ENCODE results near the gene CCDC149. TPM values are rescaled to one million over a fixed set of nuclear protein-coding genes. Genes with fewer than 3 reads are reported as not detected.

The CCDC149 gene
- total and polyA plus RNA-seq, 2 of the 4 experiments (the other 2 are of a cell fraction) = 6.7 to 7.0 TPM

- Histone ChIP-seq H3K4me3 (ENCODE audit: insufficient read depth, low read depth, low read length) (no peak overlapping the region), H3K9me1 (ENCODE audit: insufficient read depth, low read length) (peaks cover 7% of the 10 kb centered on the region; the same call in 1 of the 2 replicates), H2BK15ac (ENCODE audit: low read depth, low read length) (no peak overlapping the region), H4K20me1 (ENCODE audit: insufficient read depth, low read length) (no peaks in the 10 kb centered on the region), H2BK20ac (ENCODE audit: low read depth, low read length) (no peak overlapping the region), H3K36me3 (ENCODE audit: control insufficient read depth, insufficient read depth, low read length) (no peaks in the 10 kb centered on the region), H3K4me2 (ENCODE audit: low read depth, low read length) (no peak overlapping the region), H3K23ac (ENCODE audit: low read depth, low read length) (no peak overlapping the region), H4K8ac (ENCODE audit: low read depth in 2 of 2, low read length in 2 of 2) (no peak overlapping the region), H2AK9ac (replicated peaks; ENCODE audit: low read depth, low read length, poor library complexity) (no peak overlapping the region), H2AK5ac (ENCODE audit: low read depth, low read length) (no peak overlapping the region), H2BK120ac (ENCODE audit: low read depth, low read length) (no peak overlapping the region), H4K5ac (ENCODE audit: low read depth, low read length) (no peak overlapping the region), H3K18ac (ENCODE audit: low read depth, low read length) (no peak overlapping the region), H3K56ac (ENCODE audit: extremely low read depth, insufficient read depth, low read length) (no peak overlapping the region), H3K27me3 (ENCODE audit: control insufficient read depth, insufficient read depth, low read length) (no peaks in the 10 kb centered on the region), H3K9ac (ENCODE audit: low read depth, low read length) (no peak overlapping the region), H4K91ac (ENCODE audit: insufficient read depth, low read depth, low read length) (no peak overlapping the region), H3K9me3 (ENCODE audit: control insufficient read depth, insufficient read depth, low read length) (no peaks in the 10 kb centered on the region), H3K4ac (ENCODE audit: low read depth, low read length) (no peak overlapping the region), H2BK5ac (ENCODE audit: low read depth, low read length, poor library complexity, severe bottlenecking) (no peak overlapping the region), H2AFZ (replicated peaks; ENCODE audit: low read length, poor library complexity) (no peak overlapping the region), H3K4me1 (ENCODE audit: control insufficient read depth, insufficient read depth, low read length) (peaks cover 2% of the 10 kb centered on the region; the same call in 1 of the 2 replicates), H3K79me1 (ENCODE audit: low read depth in 1 of 2, low read length in 2 of 2) (peaks cover 0 to 5% of the 10 kb centered on the region in 2 experiments; a peak in 2 of 4 replicates), H3K14ac (replicated peaks; ENCODE audit: low read depth, low read length) (no peak overlapping the region), H3K27ac (ENCODE audit: insufficient read depth, low read length) (no peak overlapping the region)
- WGBS, 2 experiments (ENCODE audit: extremely low coverage in 2 of 2, insufficient read length in 1 of 2) = no CpG with 5 or more reads among the region's 1 CpG
- ATAC-seq (ENCODE audit: low read depth) (no peak), DNase-seq (no peak)
- intact Hi-C loops (cut with micrococcal nuclease) (no loop called here), dilution Hi-C loops (cut with HindIII; ENCODE audit: low sequenced_read_pairs, unreplicated experiment) (no loop called here), in situ Hi-C loops (cut with MboI; ENCODE audit: low sequenced_read_pairs) (no loop called here)
- POLR2A ChIA-PET (ENCODE audit: unreplicated experiment) = no interaction called here
- TF ChIP-seq CEBPB (IDR thresholded peaks at IDR 0.05; ENCODE audit: low read depth, low read length) (no peak), RCOR1 (IDR thresholded peaks at IDR 0.05; ENCODE audit: insufficient replicate concordance, low read length) (no peak), MXI1 (IDR thresholded peaks at IDR 0.05; ENCODE audit: borderline replicate concordance, low read depth, low read length) (no peak), MAFK (IDR thresholded peaks at IDR 0.05; ENCODE audit: low read depth, low read length) (no peak), BHLHE40 (IDR thresholded peaks at IDR 0.05; ENCODE audit: low read depth, low read length) (no peak), RAD21 (IDR thresholded peaks at IDR 0.05; ENCODE audit: low read length) (no peak), SMC3 (IDR thresholded peaks at IDR 0.05; ENCODE audit: low read depth, low read length) (no peak), RFX5 (IDR thresholded peaks at IDR 0.05; ENCODE audit: low read depth, low read length) (no peak), MAZ (IDR thresholded peaks at IDR 0.05; ENCODE audit: borderline replicate concordance, low read depth, low read length) (no peak), CHD1 (IDR thresholded peaks at IDR 0.05; ENCODE audit: low read depth, low read length) (no peak), POLR2A (IDR thresholded peaks at IDR 0.05; ENCODE audit: low read depth, low read length) (no peak), NFE2L2 (IDR thresholded peaks at IDR 0.05; ENCODE audit: low read depth, low read length) (no peak), CTCF (conservative IDR thresholded peaks at IDR 0.05; ENCODE audit: low read depth, low read length) (no peak), FOS (IDR thresholded peaks at IDR 0.05; ENCODE audit: low read depth, low read length) (no peak)
- TF ChIP-seq, protein P1, sequence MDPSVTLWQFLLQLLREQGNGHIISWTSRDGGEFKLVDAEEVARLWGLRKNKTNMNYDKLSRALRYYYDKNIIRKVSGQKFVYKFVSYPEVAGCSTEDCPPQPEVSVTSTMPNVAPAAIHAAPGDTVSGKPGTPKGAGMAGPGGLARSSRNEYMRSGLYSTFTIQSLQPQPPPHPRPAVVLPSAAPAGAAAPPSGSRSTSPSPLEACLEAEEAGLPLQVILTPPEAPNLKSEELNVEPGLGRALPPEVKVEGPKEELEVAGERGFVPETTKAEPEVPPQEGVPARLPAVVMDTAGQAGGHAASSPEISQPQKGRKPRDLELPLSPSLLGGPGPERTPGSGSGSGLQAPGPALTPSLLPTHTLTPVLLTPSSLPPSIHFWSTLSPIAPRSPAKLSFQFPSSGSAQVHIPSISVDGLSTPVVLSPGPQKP (IDR thresholded peaks at IDR 0.05; ENCODE audit: borderline replicate concordance, low read depth, low read length) = no peak
- TF ChIP-seq, protein P2, sequence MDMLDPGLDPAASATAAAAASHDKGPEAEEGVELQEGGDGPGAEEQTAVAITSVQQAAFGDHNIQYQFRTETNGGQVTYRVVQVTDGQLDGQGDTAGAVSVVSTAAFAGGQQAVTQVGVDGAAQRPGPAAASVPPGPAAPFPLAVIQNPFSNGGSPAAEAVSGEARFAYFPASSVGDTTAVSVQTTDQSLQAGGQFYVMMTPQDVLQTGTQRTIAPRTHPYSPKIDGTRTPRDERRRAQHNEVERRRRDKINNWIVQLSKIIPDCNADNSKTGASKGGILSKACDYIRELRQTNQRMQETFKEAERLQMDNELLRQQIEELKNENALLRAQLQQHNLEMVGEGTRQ (IDR thresholded peaks at IDR 0.05; ENCODE audit: low read depth, low read length) = no peak
- CTCF ChIA-PET = no interaction called here
- no TSS peak for BruUV-seq (replicated peaks)
Measured at GRCh38 chr4:24895461-24895860, 17.4 kb downstream of the CCDC149 start.

Data from IMR-90 (cell line).